ES-I3 (cell line): ENCODE results near the gene CARD9.
"Not testable (repeated sequence)": the region's sequence is repeated elsewhere in the genome, so short reads cannot be mapped to it uniquely, and the experiment has no call there.

Source experiments
- H3K36me3 ChIP-seq: 2 replicates; pipeline ENCODE4 v1.6.1; 2013; ENCODE audit warnings: mild to moderate bottlenecking, low read length, control low read depth, moderate library complexity; ENCODE audit not compliant: insufficient read depth
- H3K4me1 ChIP-seq: 2 replicates; pipeline ENCODE4 v1.6.1; 2013; ENCODE audit warnings: mild to moderate bottlenecking, control low read depth, low read length; ENCODE audit not compliant: insufficient read depth
- H3K9ac ChIP-seq: 2 replicates; pipeline ENCODE4 v1.6.1; 2013; ENCODE audit warnings: low read depth, mild to moderate bottlenecking, low read length, moderate library complexity
- H3K9me3 ChIP-seq: 2 replicates; pipeline ENCODE4 v1.6.1; 2013; ENCODE audit warnings: mild to moderate bottlenecking, low read length, moderate library complexity; ENCODE audit not compliant: control insufficient read depth, insufficient read depth

The CARD9 gene

GRCh38 chr9:136405904-136406303, 32.4 kb upstream of the CARD9 start:
- not testable (repeated sequence) for H3K4me1 ChIP-seq, H3K9me3 ChIP-seq, H3K9ac ChIP-seq
- peaks cover 26% of the 10 kb centered on the region for H3K36me3 ChIP-seq

GRCh38 chr9:136405481-136405880, 32.0 kb upstream of the CARD9 start:
- Histone ChIP-seq H3K4me1 (no peaks in the 10 kb centered on the region), H3K9me3 (no peaks in the 10 kb centered on the region), H3K9ac (no peak overlapping the region), H3K36me3 (peaks cover 26% of the 10 kb centered on the region)

GRCh38 chr9:136404801-136405136, 31.3 kb upstream of the CARD9 start:
- peaks cover 26% of the 10 kb centered on the region for H3K36me3 ChIP-seq
- H3K9me3 ChIP-seq, result no peaks in the 10 kb centered on the region
- H3K9ac ChIP-seq, result no peak overlapping the region
- no peaks in the 10 kb centered on the region for H3K4me1 ChIP-seq

- Histone ChIP-seq H3K4me1 (no peaks in the 10 kb centered on the region), H3K36me3 (peaks cover 26% of the 10 kb centered on the region), H3K9me3 (no peaks in the 10 kb centered on the region), H3K9ac (no peak overlapping the region)
Observed at GRCh38 chr9:136403915-136404800, 30.7 kb upstream of the CARD9 start.

GRCh38 chr9:136403538-136403914, 30.1 kb upstream of the CARD9 start:
- Histone ChIP-seq H3K4me1 (no peaks in the 10 kb centered on the region), H3K9ac (no peak overlapping the region), H3K36me3 (peaks cover 26% of the 10 kb centered on the region), H3K9me3 (no peaks in the 10 kb centered on the region)

- Histone ChIP-seq H3K9me3 (no peaks in the 10 kb centered on the region), H3K4me1 (no peaks in the 10 kb centered on the region), H3K36me3 (peaks cover 18% of the 10 kb centered on the region), H3K9ac (no peak overlapping the region)
Observed at GRCh38 chr9:136402067-136402466, 28.6 kb upstream of the CARD9 start.

GRCh38 chr9:136401173-136401922, 27.9 kb upstream of the CARD9 start:
- Histone ChIP-seq H3K4me1 (no peaks in the 10 kb centered on the region), H3K9me3 (no peaks in the 10 kb centered on the region), H3K36me3 (peaks cover 24% of the 10 kb centered on the region), H3K9ac (no peak overlapping the region)

GRCh38 chr9:136400038-136400834, 26.8 kb upstream of the CARD9 start, which contains the start of gene SNAPC4:
SNAPC4 (minus strand) TSS chr9:136400170; CDS start chr9:136398428, 1,742 bp downstream.
- Histone ChIP-seq H3K9ac (peak within 1 kb of the TSS; percentile 77), H3K4me1 (no peaks in the 10 kb centered on the region), H3K36me3 (peaks cover 21% of the 10 kb centered on the region), H3K9me3 (no peaks in the 10 kb centered on the region)

- H3K9ac ChIP-seq, result peak overlapping the region; percentile 77
- H3K9me3 ChIP-seq, result no peaks in the 10 kb centered on the region
- H3K4me1 ChIP-seq, result no peaks in the 10 kb centered on the region
- H3K36me3 ChIP-seq, result peaks cover 15% of the 10 kb centered on the region
Observed at GRCh38 chr9:136399176-136400037, 25.9 kb upstream of the CARD9 start.

- Histone ChIP-seq H3K4me1 (no peaks in the 10 kb centered on the region), H3K36me3 (peaks cover 24% of the 10 kb centered on the region), H3K9me3 (no peaks in the 10 kb centered on the region), H3K9ac (no peak overlapping the region)
Observed at GRCh38 chr9:136398286-136398685, 24.8 kb upstream of the CARD9 start.

GRCh38 chr9:136397643-136398042, 24.2 kb upstream of the CARD9 start:
- no peak overlapping the region for H3K9ac ChIP-seq
- no peaks in the 10 kb centered on the region for H3K9me3 ChIP-seq
- no peaks in the 10 kb centered on the region for H3K4me1 ChIP-seq
- H3K36me3 ChIP-seq, result peaks cover 27% of the 10 kb centered on the region

GRCh38 chr9:136396219-136396515, 22.7 kb upstream of the CARD9 start:
- no peaks in the 10 kb centered on the region for H3K4me1 ChIP-seq
- peaks cover 25% of the 10 kb centered on the region for H3K36me3 ChIP-seq
- H3K9me3 ChIP-seq, result no peaks in the 10 kb centered on the region
- no peak overlapping the region for H3K9ac ChIP-seq

- H3K9me3 ChIP-seq, result no peaks in the 10 kb centered on the region
- peaks cover 25% of the 10 kb centered on the region for H3K36me3 ChIP-seq
- H3K4me1 ChIP-seq, result no peaks in the 10 kb centered on the region
- H3K9ac ChIP-seq, result no peak overlapping the region
Observed at GRCh38 chr9:136395345-136396218, 22.1 kb upstream of the CARD9 start.
